ENCODE results near the gene COPE. TPM values are rescaled to one million over a fixed set of nuclear protein-coding genes. Genes with fewer than 3 reads are reported as not detected.
A peak's percentile ranks its signal among the peaks of the same experiment; 100 is the strongest.

COPE gene
- total and polyA plus RNA-seq, 2 of the 8 experiments (the other 6 are each of a cell fraction or from before 2014, with no cell fraction given), result 178 to 356 TPM

GRCh38 chr19:18966307-18966706, 47.1 kb upstream of the COPE start:
- no peak overlapping the region for H2AK5ac ChIP-seq (ENCODE audit: low read depth, low read length)
- POLR2A ChIA-PET (ENCODE audit: partially characterized antibody), result interaction anchor here (0.6 to 2.8 kb wide), 7 partner anchors 10 to 73 kb away, joined by 3 to 10 read pairs (median 4); no protein-coding TSS in a partner anchor
- no peak overlapping the region for H3K4ac ChIP-seq (replicated peaks; ENCODE audit: insufficient read length, low read depth, low read length)
- FAIRE-seq (no peak), DNase-seq (ENCODE audit: low read depth in 1 of 2, low spot score in 2 of 2) (no peak)
- no peak overlapping the region for H3K27ac ChIP-seq (ENCODE audit: low read depth, low read length)
- H3K79me2 ChIP-seq (ENCODE audit: control insufficient read depth in 1 of 2, insufficient read depth in 2 of 2, low read length in 2 of 2), result no peaks in the 10 kb centered on the region
- no peak overlapping the region for H2BK5ac ChIP-seq (ENCODE audit: low read depth, low read length)
- 0 out of 2 replicates have a peak overlapping the region, but pooled peaks have one; percentile 25 for H2BK15ac ChIP-seq (ENCODE audit: low read length)
- no peaks in the 10 kb centered on the region for H3K36me3 ChIP-seq (ENCODE audit: control insufficient read depth in 2 of 4, insufficient read depth in 4 of 4, low read length in 3 of 4)
- CTCF ChIA-PET (ENCODE audit: partially characterized antibody), result interaction anchor here (0.6 to 2.0 kb wide), 3 partner anchors 17 to 22 kb away, joined by 3 to 8 read pairs (median 4); no protein-coding TSS in a partner anchor
- H2BK20ac ChIP-seq (ENCODE audit: low read length), result no peak overlapping the region
- H2BK12ac ChIP-seq (ENCODE audit: low read depth, low read length), result no peak overlapping the region
- no peak overlapping the region for H3K56ac ChIP-seq (replicated peaks; ENCODE audit: insufficient read length, low read depth, low read length)
- no peak overlapping the region for H4K91ac ChIP-seq (replicated peaks; ENCODE audit: insufficient read length, low read length)
- H3K27me3 ChIP-seq (replicated peaks in 1 of 4; ENCODE audit: control insufficient read depth in 3 of 4, extremely low read depth in 1 of 4, insufficient read depth in 3 of 4, low read length in 3 of 4), result no peaks in the 10 kb centered on the region
- H3K23me2 ChIP-seq (ENCODE audit: low read depth, low read length), result no peaks in the 10 kb centered on the region; the same call in 1 of the 2 replicates
- H3K14ac ChIP-seq (ENCODE audit: insufficient read length), result no peak overlapping the region
- WGBS, 2 experiments (ENCODE audit: extremely low coverage in 1 of 2, insufficient coverage in 1 of 2, insufficient read length in 1 of 2, insufficient replicate concordance in 2 of 2, low coverage in 1 of 2, low lambda C conversion rate in 2 of 2, missing lambda C conversion rate in 1 of 2), result 50% methylated on average over 4 of the region's 4 CpGs; no CpG with 5 or more reads in 1 of the 2 experiments
- no peak overlapping the region for H4K8ac ChIP-seq (ENCODE audit: extremely low read depth, insufficient read depth, low read length)
- H3K4me3 ChIP-seq (ENCODE audit: extremely low read depth in 1 of 4, insufficient read depth in 2 of 4, low read depth in 3 of 4, low read length in 4 of 4), result no peak overlapping the region
- H3K23ac ChIP-seq (ENCODE audit: insufficient read length), result no peak overlapping the region
- H3K79me1 ChIP-seq (ENCODE audit: low read depth, low read length), result no peaks in the 10 kb centered on the region
- H3K9ac ChIP-seq (replicated peaks in 1 of 4; ENCODE audit: extremely low read depth in 1 of 4, low read depth in 3 of 4, low read length in 3 of 4), result no peak overlapping the region
- no peaks in the 10 kb centered on the region for H4K20me1 ChIP-seq (replicated peaks in 1 of 2; ENCODE audit: control insufficient read depth in 1 of 2, insufficient read depth in 2 of 2, low read length in 2 of 2)
- peaks cover 0 to 5% (median 2%) of the 10 kb centered on the region in 4 experiments; a peak in 3 of 7 replicates for H3K4me1 ChIP-seq (replicated peaks in 1 of 4; ENCODE audit: control insufficient read depth in 3 of 4, insufficient read depth in 4 of 4, low read length in 3 of 4)
- H2BK120ac ChIP-seq (replicated peaks; ENCODE audit: low read depth, low read length), result no peak overlapping the region
- no peak overlapping the region for H4K5ac ChIP-seq (ENCODE audit: insufficient read length, low read depth, low read length)
- no peaks in the 10 kb centered on the region for H3K9me3 ChIP-seq (ENCODE audit: insufficient read depth in 2 of 2, low read depth in 1 of 2, low read length in 1 of 2)
- peak overlapping the region; percentile 83 for H2AFZ ChIP-seq (ENCODE audit: low read length)
- H3K4me2 ChIP-seq (ENCODE audit: insufficient read depth in 1 of 2, low read depth in 2 of 2, low read length in 2 of 2), result no peak overlapping the region
- no peak overlapping the region for H3K18ac ChIP-seq (ENCODE audit: extremely low read depth, low read length)
- no peak for TF ChIP-seq EZH2 (IDR thresholded peaks at IDR 0.05; ENCODE audit: low read depth, low read length, severe bottlenecking)
- no peak for TF ChIP-seq YY1 (IDR thresholded peaks at IDR 0.05; ENCODE audit: low read depth, low read length)
- TF ChIP-seq JUND (IDR thresholded peaks at IDR 0.05; ENCODE audit: low read length), result no peak
- no peak for TF ChIP-seq ZNF274 (IDR thresholded peaks at IDR 0.05; ENCODE audit: borderline replicate concordance, extremely low read depth, low read length)
- no peak for TF ChIP-seq FOSL1 (IDR thresholded peaks at IDR 0.05; ENCODE audit: insufficient read depth, low read depth, low read length)
- no peak for TF ChIP-seq NANOG (IDR thresholded peaks at IDR 0.05; ENCODE audit: insufficient read depth, low read depth, low read length, poor library complexity, severe bottlenecking)
- no peak for TF ChIP-seq CHD1 (IDR thresholded peaks at IDR 0.05; ENCODE audit: low read depth, low read length)
- no peak for TF ChIP-seq MAX (IDR thresholded peaks at IDR 0.05)
- TF ChIP-seq RAD21 (IDR thresholded peaks at IDR 0.05 in 1 of 2, conservative IDR thresholded peaks at IDR 0.05 in 1 of 2; ENCODE audit: low read depth in 2 of 2, low read length in 2 of 2), result no peak
- TF ChIP-seq BRCA1 (IDR thresholded peaks at IDR 0.05; ENCODE audit: low read depth, low read length), result no peak
- TF ChIP-seq RFX5 (IDR thresholded peaks at IDR 0.05; ENCODE audit: borderline replicate concordance, low read depth, low read length), result no peak
- no peak for TF ChIP-seq HDAC6 (IDR thresholded peaks at IDR 0.05; ENCODE audit: low read depth, low read length)
- TF ChIP-seq POLR2A (IDR thresholded peaks at IDR 0.05; ENCODE audit: control extremely low read depth in 1 of 2, low read depth in 2 of 2, low read length in 2 of 2), result no peak
- no peak for TF ChIP-seq CTBP2 (IDR thresholded peaks at IDR 0.05; ENCODE audit: borderline replicate concordance, insufficient read depth, insufficient read length, low read length)
